GM13976 (cell line): ENCODE measurements around the gene UGT1A9.

Experiments used
- DNase-seq: peaks from one replicate; pipeline ENCODE4 v3.0.0; 2012; ENCODE audit warnings: low spot score
- in situ Hi-C: fragments of 300-500 bp; cut with MboI; formaldehyde crosslinking; loops from one replicate; pipeline ENCODE4 v1.12.0; 2022; ENCODE audit warnings: low sequenced_read_pairs, mixed read lengths, inconsistent platforms; ENCODE audit not compliant: unreplicated experiment
- TF ChIP-seq, protein P1 (sequence below): IDR thresholded peaks from 2 replicates; pipeline ENCODE4 v1.5.1; 2012; ENCODE audit warnings: borderline replicate concordance, mild to moderate bottlenecking; ENCODE audit not compliant: insufficient read depth; ENCODE audit errors: extremely low read depth, missing control alignments, control extremely low read depth

UGT1A9 gene

DNA sequence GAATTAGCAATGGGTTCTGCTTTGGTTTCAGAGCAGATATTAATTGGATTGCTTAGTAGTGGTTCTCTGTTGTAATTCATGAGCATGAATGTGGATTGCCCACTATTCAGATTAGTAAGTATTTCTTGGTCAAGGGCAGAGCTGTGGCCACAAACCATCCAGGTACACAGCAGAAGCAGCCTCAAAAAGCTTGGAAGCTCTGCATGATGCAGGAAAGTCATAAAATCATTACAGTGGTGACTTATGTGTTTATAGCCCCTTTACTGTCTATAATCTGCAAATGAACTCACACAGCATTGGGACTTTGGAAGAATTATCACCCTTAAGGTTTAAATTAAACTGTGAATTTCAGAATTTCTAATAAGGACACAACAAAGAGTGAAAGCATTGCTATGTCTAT lies 86.4 kb downstream of the UGT1A9 start:
- DNase-seq: no peak
- in situ Hi-C loops: no loop called here
- TF ChIP-seq, protein P1, sequence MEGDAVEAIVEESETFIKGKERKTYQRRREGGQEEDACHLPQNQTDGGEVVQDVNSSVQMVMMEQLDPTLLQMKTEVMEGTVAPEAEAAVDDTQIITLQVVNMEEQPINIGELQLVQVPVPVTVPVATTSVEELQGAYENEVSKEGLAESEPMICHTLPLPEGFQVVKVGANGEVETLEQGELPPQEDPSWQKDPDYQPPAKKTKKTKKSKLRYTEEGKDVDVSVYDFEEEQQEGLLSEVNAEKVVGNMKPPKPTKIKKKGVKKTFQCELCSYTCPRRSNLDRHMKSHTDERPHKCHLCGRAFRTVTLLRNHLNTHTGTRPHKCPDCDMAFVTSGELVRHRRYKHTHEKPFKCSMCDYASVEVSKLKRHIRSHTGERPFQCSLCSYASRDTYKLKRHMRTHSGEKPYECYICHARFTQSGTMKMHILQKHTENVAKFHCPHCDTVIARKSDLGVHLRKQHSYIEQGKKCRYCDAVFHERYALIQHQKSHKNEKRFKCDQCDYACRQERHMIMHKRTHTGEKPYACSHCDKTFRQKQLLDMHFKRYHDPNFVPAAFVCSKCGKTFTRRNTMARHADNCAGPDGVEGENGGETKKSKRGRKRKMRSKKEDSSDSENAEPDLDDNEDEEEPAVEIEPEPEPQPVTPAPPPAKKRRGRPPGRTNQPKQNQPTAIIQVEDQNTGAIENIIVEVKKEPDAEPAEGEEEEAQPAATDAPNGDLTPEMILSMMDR: no peak

DNA sequence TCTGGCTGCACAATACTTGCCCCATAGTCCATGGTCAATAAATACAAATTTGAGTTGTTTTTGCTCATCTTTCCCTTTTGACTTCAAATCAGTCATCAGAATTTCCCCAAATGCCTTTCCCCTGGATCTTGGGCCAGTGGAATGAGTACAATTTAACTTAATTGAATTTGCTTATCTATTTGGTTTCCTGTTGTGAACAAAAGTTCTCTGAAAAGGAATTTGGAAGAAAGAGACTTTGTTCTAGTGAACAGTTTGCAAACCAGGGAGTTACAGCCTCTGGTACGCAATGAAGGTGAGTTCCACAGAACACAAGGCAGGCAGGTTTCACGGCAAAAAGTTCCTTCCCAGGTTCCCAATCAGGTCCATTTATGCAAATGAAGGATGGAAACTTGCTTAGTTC lies 87.2 kb downstream of the UGT1A9 start:
- in situ Hi-C loops: no loop called here
- TF ChIP-seq, protein P1: no peak
- DNase-seq: no peak

DNA sequence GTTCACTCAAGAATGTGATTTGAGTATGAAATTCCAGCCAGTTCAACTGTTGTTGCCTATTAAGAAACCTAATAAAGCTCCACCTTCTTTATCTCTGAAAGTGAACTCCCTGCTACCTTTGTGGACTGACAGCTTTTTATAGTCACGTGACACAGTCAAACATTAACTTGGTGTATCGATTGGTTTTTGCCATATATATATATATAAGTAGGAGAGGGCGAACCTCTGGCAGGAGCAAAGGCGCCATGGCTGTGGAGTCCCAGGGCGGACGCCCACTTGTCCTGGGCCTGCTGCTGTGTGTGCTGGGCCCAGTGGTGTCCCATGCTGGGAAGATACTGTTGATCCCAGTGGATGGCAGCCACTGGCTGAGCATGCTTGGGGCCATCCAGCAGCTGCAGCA lies 88.3 kb downstream of the UGT1A9 start, which contains the start of gene UGT1A1:
Gene UGT1A1, plus strand, starts transcription at position 228 of the 400 bp plus-strand sequence. Its CDS starts 18 bp downstream, at position 246.
- DNase-seq: no peak
- TF ChIP-seq, protein P1: no peak
- in situ Hi-C loops: no loop called here

DNA sequence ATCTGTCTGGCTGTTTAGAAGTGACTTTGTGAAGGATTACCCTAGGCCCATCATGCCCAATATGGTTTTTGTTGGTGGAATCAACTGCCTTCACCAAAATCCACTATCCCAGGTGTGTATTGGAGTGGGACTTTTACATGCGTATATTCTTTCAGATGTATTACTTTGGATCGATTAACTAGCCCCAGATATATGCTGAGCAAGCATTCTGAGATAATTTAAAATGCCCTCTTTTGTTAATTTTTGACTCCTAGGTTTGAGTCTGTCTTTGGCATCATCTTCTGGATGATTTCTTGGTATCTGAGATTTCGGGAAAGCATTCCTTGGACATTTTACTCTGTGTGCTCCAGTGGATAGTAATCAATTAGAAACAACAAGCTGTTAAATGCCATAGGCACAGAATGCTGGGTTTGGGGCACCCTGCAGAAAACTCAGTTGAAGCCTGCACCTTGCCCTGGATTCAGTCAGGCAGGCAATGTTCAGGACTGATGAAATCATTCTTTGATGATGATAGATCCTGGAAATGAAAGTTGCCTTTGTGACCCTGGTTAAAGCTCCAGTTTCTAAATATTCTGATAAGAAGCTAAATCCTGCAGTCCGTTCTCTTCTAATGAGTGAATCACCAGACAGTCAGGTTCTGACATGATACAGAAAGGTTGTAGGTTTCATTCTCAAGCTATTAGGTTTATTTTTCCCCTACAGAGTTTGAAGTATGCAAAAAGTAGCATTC lies 89.5 kb downstream of the UGT1A9 start:
- in situ Hi-C loops: no loop called here
- TF ChIP-seq, protein P1: no peak
- DNase-seq: no peak

DNA sequence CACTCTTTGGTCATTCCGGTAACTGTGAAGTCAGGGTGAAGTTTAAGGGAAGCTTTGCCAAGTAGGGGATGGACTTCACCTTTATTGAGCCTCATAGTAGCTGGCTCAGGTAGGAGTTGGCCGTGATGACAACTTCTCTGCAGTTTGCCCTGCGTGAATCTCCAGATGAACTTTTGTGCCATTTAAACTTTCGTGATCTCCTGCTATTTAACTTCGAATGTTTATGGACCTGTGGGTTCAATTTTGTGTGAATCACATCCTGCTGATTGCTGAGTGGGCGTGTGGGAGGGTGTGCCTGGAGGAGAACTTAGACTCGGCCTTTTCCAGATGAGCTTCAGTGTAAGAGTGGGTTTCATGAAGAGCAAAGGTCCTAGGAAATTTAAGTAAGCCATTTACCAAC lies 92.6 kb downstream of the UGT1A9 start:
- in situ Hi-C loops: no loop called here
- no peak for DNase-seq
- TF ChIP-seq, protein P1: no peak

DNA sequence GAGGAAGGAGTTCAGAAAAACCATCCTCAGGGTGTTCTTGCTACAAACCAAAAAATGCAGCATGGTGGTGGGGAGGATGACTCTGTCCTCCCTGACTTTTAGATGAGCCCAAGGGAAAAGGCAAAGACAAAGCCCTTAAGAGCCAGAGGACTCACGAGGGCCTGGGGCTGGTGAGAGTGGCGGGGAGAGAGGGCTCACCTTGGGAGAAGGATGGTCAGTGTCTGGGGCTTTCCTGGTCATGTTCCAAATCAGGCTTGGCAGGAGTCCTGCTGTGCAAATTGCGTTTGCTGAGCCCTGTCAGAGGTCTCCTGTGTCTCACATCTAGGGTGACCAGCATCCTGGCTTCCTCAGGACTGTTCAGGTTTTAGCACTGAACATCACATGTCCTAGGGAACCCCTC lies 93.1 kb downstream of the UGT1A9 start:
- in situ Hi-C loops: no loop called here
- TF ChIP-seq, protein P1: no peak
- DNase-seq: no peak
